Prostate gland (tissue), 2 donors: Measurements from ENCODE around the gene FCSK.

Experiments
- POLR2A ChIP-seq: fragments of 450-650 bp; IDR thresholded peaks from one replicate; pipeline ENCODE4 v1.6.1; 2016; ENCODE audit warnings: antibody characterized with exemption, mild to moderate bottlenecking
- TF ChIP-seq, protein P1 (sequence below), 4 experiments: fragments of 200-600 bp in 2 of 4; fragments of 450-650 bp in 2 of 4; sonication (generic) in 2 of 4; IDR thresholded peaks; 1 replicate in 3 of 4; 2 replicates in 1 of 4; pipeline ENCODE4 v1.5.1; 2016 to 2019; ENCODE audit warnings: antibody characterized with exemption in 4 of 4, mild to moderate bottlenecking in 2 of 4, moderate library complexity in 2 of 4

- TF ChIP-seq, protein P1, sequence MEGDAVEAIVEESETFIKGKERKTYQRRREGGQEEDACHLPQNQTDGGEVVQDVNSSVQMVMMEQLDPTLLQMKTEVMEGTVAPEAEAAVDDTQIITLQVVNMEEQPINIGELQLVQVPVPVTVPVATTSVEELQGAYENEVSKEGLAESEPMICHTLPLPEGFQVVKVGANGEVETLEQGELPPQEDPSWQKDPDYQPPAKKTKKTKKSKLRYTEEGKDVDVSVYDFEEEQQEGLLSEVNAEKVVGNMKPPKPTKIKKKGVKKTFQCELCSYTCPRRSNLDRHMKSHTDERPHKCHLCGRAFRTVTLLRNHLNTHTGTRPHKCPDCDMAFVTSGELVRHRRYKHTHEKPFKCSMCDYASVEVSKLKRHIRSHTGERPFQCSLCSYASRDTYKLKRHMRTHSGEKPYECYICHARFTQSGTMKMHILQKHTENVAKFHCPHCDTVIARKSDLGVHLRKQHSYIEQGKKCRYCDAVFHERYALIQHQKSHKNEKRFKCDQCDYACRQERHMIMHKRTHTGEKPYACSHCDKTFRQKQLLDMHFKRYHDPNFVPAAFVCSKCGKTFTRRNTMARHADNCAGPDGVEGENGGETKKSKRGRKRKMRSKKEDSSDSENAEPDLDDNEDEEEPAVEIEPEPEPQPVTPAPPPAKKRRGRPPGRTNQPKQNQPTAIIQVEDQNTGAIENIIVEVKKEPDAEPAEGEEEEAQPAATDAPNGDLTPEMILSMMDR (IDR thresholded peaks at IDR 0.05): peak in 3 of 4 experiments; percentile 26 to 63 (median 58)
- no peak for TF ChIP-seq POLR2A
Measured at GRCh38 chr16:70529051-70529777, 74.8 kb downstream of the FCSK start.
